NCI-H460 (cell line): ENCODE measurements around the gene KCNC1. TPM values are rescaled to one million over a fixed set of nuclear protein-coding genes. Genes with fewer than 3 reads are reported as not detected.

Experiments
- DNase-seq: peaks from one replicate; pipeline ENCODE4 v3.0.0-alpha.2; 2016; ENCODE audit warnings: low read depth; ENCODE audit errors: extremely low read depth
- total RNA-seq: library from RNA; depleted of rRNA; stranded (reverse); fragments of >200 nt; shearing (Covaris generic); gene quantifications from 2 replicates; pipeline ENCODE4 v1.2.3, GENCODE V29; 2014; rRNA removed

KCNC1 gene
- total RNA-seq, 1 experiment from 2014 or later = not detected

DNA sequence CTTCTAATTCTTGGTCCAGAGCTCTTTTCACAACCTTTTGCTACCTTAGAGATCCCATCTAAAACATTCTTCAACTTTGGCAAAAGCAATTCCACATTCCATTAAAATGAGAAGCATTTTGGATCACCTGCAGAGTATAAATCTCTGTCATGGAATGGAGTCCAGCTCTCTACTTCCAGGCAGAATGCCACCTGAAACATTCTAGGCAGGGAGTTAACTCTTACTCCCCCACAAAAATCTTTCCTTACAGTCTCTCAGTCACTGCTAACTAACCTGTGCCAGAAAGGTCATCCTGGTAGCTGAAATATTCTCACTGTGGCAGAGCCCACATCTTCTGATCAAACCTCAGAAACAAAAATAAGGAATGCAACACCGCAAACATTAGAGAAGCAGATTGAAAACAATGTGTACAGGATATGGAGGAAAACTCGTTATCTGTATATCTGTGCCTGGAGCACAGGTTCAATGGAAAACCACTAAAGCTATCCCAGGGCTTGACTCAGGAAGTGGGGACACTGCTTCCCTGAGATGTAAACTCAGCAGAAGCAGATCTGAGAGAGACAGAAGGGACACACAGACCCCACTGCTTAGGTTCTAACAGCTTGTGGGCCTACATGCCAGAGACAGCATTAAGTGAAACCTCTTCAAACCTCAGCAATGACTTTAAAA lies 78.9 kb downstream of the KCNC1 start:
- DNase-seq = no peak

DNA sequence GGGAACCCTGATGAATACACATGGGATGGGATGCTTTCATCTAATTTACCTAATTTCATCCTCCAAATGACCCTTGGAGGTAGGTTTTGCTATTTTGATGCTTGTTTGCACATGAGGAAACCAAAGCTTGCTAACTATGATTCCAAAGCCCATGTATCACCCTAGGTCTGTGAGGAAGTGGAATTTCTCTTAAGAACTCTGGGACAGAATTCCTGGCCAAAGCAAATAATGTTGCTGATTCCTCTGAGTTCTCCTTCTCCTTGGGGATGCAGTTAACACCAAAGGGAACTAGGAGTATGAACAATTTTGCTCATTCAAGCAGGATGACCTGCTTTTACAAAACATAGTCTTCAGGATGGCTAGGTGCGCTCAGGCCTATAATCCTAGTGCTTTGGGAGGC lies 80.0 kb downstream of the KCNC1 start:
- no peak for DNase-seq

DNA sequence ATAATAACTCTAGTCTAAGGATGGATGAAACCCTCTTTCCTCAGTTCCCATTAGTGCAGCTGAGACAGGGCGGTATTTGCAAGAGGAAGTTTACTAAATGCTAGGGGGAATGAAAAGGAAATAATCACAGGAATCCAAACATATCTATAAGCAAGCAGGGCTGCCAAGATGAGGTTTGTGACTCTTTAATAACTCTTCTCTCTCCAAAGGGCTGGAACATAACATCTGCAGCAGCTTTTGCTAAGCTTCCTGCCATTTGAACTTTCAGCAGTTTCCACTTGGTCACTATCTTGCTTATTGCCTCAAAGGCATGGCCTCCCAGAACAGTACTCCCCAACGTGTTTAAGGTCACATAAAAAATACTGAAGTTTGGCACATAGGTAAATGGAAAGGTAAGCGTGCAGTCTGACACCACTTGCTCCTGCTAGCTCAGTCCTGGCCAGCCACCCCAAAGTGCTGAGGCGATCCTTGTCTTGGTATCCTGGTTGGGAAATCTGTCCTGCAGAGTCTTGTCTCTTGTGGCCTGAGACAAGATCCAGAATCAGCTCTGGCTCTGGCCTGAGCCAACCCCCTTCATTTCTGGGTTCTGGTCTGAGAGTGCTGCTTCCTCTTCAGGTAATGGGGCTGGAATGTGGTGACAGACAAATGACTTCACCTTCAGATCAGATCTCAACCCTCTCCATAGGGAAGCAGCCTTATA lies 81.8 kb downstream of the KCNC1 start:
- DNase-seq = no peak

DNA sequence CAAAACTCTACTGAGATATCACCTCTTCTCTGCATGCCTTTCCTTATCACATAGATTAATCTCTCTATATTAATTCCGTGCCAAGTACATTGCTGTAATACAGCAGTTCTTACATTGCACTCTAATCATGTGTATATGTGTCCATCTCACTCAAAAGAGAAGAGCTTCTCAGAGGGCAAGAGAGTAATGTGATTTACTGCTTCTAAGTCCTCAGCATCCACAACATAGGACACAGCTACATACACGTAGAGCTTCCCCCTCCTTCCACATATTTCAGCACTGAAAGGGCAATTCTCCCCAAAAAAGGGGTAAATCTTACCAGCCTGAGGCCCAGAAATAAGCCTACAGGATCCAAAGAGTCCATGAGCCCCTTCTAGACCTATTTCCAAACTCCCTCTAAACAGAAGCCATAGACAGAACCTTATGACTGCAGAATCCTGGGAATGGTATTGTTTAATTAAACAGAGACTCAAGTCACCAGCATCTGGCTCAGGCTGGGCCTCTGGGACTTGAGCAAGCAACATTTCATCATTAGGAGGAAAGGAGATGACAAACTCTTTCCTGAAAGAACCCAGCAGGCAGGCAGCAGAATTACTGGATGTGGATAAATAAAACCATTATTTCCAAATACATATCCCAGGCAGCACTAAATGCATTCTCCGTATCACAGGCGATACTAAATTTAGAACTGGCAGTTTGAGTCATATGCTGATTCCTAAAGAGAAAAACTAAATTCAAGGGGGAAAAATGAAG lies 87.2 kb downstream of the KCNC1 start:
- DNase-seq = no peak

DNA sequence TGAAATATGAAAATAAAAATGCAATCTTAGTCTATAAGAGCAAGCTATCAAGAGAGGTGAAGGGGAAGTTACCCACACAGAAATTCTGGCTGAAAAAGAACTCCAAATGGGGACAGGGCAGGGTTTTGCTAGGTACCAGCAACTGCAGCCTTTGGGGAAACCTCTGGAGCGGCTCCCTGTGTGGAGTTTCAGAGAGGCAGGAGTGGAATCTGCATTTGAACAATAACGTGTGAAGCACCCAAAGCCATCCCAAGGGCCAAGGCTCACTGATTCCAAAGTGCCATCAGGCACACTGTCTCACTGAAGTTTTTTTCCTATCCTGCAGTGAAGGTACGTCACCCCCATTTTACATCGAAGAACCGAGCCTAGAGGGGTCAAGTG lies 87.8 kb downstream of the KCNC1 start:
- no peak for DNase-seq

DNA sequence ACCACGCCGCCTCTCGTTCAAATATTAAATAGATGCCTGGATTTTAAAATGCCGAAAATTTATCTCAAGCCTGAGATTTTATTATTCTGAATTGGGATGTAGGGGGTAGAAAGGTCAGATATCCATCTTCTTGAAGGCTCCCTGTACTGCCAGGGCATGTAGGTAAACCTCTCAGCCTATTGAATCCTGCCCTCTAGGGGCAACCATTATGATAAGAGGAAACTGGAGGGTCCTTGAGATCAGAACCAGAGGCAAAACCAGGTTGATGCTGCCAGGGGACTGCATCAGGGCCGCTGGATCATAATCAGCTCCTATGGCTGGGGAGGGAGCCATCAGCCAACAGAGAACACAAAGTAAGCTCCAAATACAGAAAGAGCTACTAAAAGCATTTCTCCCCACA lies 92.4 kb downstream of the KCNC1 start:
- DNase-seq = no peak

DNA sequence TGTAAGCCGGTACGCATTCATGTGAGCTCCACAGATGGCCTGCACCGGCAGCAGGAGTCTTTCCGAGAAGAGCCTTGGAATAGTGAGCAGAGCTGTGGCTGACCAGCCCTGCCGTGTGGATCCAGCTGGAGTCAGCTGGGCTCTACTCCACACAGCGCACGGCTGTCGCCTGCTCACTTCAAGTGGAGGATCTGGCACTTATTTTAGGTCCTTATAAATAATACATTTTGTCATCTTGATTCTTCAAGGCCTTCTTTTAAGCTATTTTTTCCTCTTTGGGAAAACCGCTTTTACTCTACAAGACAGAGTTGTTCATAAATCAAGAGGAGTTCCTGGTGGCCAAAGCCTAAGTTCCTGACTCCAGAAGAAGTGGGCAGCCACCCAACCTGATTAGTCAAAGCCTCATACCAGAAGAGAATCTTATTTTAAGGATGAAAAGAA lies 93.8 kb downstream of the KCNC1 start:
- DNase-seq = no peak

DNA sequence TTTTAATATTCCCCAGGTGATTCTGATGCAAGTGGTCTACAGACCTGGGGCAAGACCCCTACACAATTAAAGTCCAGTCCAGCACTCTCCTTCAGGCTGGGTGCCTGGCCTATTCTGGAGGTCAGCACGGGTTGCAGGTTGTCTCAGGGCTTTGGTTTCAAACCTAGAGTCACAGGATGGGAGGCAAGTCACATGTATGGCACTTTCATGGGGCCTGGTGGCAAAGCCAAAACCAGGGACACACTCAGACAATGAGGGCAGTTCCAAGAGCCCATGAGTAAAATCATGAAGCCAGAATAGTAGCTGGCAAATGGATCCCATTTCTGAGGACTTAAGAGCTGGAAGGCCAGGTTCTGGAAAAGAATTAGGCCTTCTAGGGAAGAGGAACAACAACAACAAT lies 96.6 kb downstream of the KCNC1 start:
- no peak for DNase-seq

DNA sequence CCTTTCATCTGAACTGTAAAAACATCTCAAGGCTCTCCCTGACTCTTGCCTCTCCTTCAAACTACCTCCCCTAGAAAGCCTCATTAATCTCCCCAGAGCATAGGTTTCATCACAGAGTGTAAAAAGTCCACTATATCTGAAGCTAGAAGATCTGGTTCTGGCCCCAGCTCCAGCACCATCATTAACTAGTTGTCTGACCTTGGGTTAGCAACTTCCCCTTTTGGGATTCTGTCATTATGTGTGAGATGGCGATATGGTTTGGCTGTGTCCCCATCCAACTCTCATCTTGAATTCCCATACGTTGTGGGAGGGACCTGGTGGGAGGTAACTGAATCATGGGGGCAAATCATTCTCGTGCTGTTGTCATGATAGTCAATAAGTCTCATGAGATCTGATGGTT lies 97.3 kb downstream of the KCNC1 start:
- no peak for DNase-seq

Other genes starting within 250 kb of the KCNC1 start
- gene USH1C, start 190.4 kb upstream of the KCNC1 start, total RNA-seq = 24.6 and 35.4 TPM in 2 replicates
- gene OTOG, start 187.5 kb upstream of the KCNC1 start, total RNA-seq = 0.06 TPM in 1 of 2 replicates, not detected in the other
- gene MYOD1, start 15.2 kb upstream of the KCNC1 start, total RNA-seq = 0.15 TPM in 1 of 2 replicates, not detected in the other